GM12892 (cell line): Measurements from ENCODE around the gene COX19.

ENCODE experiments used
- DNase-seq: peaks from one replicate; pipeline ENCODE4 v3.0.0; 2011; ENCODE audit not compliant: insufficient read length
- FAIRE-seq: peaks from 2 replicates; lab custom pipeline; 2011; peaks lifted over from hg19 to GRCh38; lab: Jason Lieb, UNC
- POLR2A ChIP-seq: IDR thresholded peaks from 2 replicates; pipeline ENCODE4 v1.6.1; 2011; ENCODE audit warnings: low read depth, low read length, control low read depth
- POLR2AphosphoS5 ChIP-seq: IDR thresholded peaks from 2 replicates; pipeline ENCODE4 v1.6.1; 2011; ENCODE audit warnings: low read depth, low read length, control low read depth
- TAF1 ChIP-seq: IDR thresholded peaks from 2 replicates; pipeline ENCODE4 v1.6.1; 2011; ENCODE audit warnings: low read depth, mild to moderate bottlenecking, control low read depth, low read length, borderline replicate concordance

The COX19 gene

DNA sequence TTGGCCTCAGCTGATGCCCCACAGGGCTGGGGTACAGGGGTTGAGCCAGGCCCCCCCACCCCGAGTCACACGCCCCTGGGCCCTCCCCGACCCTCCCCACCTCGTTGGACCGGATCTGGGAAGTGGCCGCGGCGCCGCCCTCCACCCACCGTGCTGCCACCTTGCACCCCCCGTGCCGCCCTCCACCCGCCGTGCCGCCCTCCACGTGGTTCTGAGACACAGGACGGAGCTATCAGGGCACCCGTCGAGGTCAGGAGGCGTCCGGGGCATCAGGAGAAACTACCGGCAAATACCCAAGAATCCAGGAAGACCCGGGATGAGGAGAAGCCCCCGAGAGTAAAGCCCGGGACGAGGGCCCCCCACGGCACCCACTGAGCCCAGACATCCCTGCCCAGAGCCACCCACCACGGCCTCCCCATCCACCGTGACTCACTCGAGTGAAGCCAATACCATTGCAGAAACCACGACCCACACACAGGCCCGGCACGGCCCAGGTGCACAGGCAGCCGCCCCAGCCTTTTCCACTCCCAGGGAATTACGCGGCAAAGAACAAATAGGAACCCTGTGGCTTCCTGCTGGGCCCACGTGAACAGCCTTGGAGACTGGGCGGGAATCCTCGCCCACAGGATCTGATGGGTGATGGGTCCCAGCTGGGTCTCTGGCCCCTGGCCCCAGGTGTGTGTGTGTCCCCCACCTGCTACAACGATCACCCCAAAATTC is 54.8 kb downstream of the COX19 start:
- no peak for DNase-seq
- TF ChIP-seq POLR2AphosphoS5 (no peak), POLR2A (no peak), TAF1 (no peak)
- no peak for FAIRE-seq

DNA sequence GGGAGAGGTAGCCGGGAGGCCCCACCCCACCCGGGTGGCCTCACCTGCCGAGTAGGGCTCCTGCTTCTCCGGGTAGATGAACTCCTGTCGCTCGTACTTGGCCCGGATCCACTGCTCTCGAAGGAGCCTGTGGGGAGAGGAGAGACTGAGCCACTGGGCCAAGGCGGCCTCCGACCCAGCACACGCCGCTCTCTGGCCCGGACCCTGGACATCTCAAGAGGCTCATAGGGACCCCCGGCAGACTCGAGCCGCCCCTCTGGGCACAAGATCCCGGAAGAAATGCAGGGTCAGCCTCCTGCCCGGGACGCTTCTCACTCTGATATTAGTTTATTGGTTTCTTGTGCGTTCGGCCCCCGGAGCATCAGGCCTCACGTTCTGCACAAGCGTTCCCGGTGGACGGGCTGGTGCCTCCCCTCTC is 55.4 kb downstream of the COX19 start:
- FAIRE-seq (no peak), DNase-seq (no peak)
- TF ChIP-seq POLR2AphosphoS5 (no peak), TAF1 (no peak), POLR2A (no peak)

DNA sequence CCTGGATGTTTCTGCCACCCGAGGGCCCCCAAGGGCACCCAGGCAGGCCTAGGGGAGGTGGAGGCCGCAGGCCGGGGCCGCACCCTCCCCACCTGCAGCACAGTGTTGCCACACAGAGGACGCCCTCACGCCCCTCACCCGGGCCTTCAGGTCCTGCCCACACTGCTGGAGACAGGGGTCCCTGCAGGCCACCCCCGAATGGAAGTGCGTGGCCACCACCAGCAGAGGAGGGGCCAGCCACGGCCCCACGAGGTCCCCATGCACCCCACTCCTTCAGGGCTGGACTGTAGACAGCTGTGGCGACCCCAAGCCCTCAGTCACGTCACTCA is 56.3 kb downstream of the COX19 start:
- FAIRE-seq (no peak), DNase-seq (no peak)
- TF ChIP-seq POLR2AphosphoS5 (no peak), POLR2A (no peak), TAF1 (no peak)

DNA sequence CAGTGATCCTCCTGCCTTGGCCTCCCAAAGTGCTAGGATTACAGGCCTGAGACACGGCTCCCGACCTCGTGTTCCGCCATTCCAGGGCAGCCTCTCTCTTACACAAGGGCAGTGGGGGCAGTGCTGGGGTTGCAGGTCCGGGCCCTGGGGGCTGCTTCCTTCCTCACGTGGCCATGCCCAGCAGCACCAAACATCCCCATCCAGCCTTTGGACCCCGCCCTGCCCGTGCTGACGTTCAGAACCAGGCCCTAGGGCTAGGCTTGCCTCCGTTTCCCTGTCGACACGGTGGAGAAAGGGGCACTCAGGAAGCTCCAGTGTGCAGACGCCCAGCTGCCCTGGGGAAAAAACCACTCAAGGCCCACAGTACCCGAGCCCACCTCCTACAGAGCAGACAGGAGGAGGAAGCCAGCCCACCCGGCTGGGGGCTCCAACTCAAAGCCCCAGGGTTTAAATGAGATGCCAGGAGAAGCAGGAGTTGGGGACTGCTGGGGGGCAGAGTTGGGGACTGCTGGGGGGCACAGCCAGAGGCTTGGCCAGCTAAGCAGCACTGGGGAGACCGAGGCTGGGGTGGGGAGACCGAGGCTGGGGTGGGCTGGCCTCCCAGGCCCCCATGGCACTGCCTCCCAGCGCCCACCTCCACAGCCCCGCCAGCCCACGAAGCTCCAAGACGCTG is 56.8 kb downstream of the COX19 start:
- FAIRE-seq, result no peak
- TF ChIP-seq POLR2AphosphoS5 (no peak), TAF1 (no peak), POLR2A (no peak)
- no peak for DNase-seq

DNA sequence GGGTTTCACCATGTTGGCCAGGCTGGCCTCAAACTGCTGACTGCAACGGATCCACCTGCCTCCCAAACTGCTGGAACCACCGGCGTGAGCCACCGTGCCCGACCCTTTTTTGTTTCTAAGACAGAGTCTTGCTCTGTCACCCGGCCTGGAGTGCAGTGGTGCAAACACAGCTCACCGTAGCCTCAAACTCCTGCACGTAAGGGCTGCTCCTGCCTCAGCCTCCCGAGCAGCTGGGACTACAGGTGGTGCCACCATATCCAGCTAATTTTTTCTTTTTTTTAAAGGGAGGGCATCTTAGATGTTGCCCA is 57.3 kb downstream of the COX19 start:
- no peak for FAIRE-seq
- TF ChIP-seq POLR2AphosphoS5, result no peak
- no peak for TF ChIP-seq POLR2A
- TF ChIP-seq TAF1, result no peak

DNA sequence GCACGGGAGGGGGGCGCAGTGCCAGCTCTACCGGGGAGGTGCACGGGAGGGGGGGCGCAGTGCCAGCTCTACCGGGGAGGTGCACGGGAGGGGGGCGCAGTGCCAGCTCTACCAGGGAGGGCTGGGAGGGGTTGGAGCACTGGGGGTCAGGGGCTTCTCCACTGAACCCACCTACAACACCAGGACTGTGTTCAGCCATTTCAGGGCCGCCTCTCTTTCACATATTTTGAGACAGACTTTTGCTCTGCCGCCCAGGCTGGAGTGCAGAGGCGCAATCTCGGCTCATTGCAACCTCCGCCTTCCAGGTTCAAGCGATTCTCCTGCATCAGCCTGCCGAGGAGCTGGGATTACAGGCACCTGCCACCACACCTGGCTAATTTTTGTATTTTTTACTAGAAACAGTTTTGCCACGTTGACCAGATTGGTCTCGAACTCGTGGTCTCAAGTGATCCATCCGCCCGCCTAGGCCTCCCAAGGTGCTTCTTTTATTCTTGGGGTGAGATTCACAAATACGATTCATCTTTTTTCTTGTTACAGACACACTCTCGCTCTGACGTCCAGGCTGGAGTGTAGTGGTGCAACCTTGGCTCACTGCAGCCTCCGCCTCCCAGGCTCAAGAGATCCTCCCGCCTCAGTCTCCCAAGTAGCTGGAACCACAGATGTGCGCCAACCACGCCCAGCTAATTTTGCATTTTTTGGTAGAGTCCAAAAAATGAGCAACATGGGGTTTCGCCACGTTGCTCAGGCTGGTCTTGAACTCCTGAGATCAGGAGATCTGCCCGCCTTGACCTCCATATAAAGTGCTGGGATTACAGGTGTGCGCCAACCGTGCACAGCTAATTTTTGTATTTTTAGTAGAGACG is 57.9 kb downstream of the COX19 start:
- no peak for TF ChIP-seq POLR2A
- TF ChIP-seq POLR2AphosphoS5, result no peak
- no peak for TF ChIP-seq TAF1
- DNase-seq (no peak), FAIRE-seq (no peak)

More for the DNA sequence above, 57.3 kb downstream of the COX19 start:
- no peak for DNase-seq

DNA sequence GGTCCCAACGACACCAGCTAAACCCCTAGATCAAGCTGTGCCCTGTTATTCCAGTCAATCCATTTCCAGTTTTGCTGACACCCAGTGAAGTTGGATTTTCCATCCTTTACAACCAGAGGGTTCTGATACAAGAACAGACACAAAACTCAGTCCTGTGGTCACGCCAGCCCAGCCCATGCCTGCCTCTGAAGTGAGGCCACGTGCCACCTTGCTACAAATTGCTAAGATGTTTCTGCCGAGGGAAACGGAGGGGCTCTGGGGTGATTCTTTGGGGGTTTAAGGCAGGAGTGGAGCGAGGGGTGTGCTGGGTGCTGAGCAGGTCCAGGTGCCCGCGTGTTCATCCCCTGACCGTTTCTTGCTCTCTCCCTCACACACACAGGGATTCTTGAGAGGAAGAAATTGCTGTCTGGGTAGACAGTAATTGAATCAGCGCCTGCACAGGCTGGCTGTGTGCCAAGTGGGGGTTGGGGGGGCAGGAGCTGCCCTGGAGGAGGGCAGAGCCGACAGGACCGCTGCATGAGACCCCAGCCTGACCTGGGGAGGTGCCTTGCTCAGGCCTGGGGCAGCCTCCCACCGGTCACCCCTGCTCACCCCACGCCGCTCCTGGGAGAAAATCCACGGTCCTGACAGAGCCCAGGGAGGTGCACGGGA is 58.9 kb downstream of the COX19 start:
- TF ChIP-seq POLR2A (no peak), POLR2AphosphoS5 (no peak), TAF1 (no peak)
- DNase-seq (no peak), FAIRE-seq (no peak)
